ENCODE measurements around the gene RAD52. TPM values are rescaled to one million over a fixed set of nuclear protein-coding genes. Genes with fewer than 3 reads are reported as not detected.
A peak's percentile ranks its signal among the peaks of the same experiment; 100 is the strongest.

RAD52 gene
- polyA plus RNA-seq (2012; ENCODE audit: low read depth, missing spikeins), result 3.3 TPM

- TF ChIP-seq TAF1 (IDR thresholded peaks at IDR 0.05; ENCODE audit: low read depth, low read length), result peak; percentile 68; the same call in 1 of the 2 replicates
- TF ChIP-seq PAX5 (IDR thresholded peaks at IDR 0.05; ENCODE audit: insufficient read depth, low read length, severe bottlenecking), result no peak
- TF ChIP-seq SPI1 (IDR thresholded peaks at IDR 0.05; ENCODE audit: low read depth, low read length), result no peak
- 0 out of 2 replicates have a peak, but pooled peaks have one; percentile 49 for TF ChIP-seq POU2F2 (IDR thresholded peaks at IDR 0.05; ENCODE audit: low read depth, low read length)
- peak; percentile 71 for TF ChIP-seq POLR2A (IDR thresholded peaks at IDR 0.05; ENCODE audit: low read depth, low read length)
- TF ChIP-seq POLR2AphosphoS5 (IDR thresholded peaks at IDR 0.05; ENCODE audit: low read depth, low read length), result peak; percentile 87; the same call in 1 of the 2 replicates
- FAIRE-seq, result peak; percentile 91
- DNase-seq (ENCODE audit: insufficient read length, low spot score), result peak; percentile 73
Measured at GRCh38 chr12:949453-950191, at the start of gene RAD52. Gene RAD52, minus strand, starts transcription at chr12:949694. Its CDS starts 16,636 bp downstream, at chr12:933058.

GRCh38 chr12:998020-998874, 48.8 kb upstream of the RAD52 start:
- no peak for DNase-seq (ENCODE audit: insufficient read length, low spot score)

GRCh38 chr12:997505-997904, 48.0 kb upstream of the RAD52 start:
- TF ChIP-seq TAF1 (IDR thresholded peaks at IDR 0.05; ENCODE audit: low read depth, low read length), result no peak
- TF ChIP-seq SPI1 (IDR thresholded peaks at IDR 0.05; ENCODE audit: low read depth, low read length), result no peak
- no peak for TF ChIP-seq PAX5 (IDR thresholded peaks at IDR 0.05; ENCODE audit: insufficient read depth, low read length, severe bottlenecking)
- TF ChIP-seq POLR2AphosphoS5 (IDR thresholded peaks at IDR 0.05; ENCODE audit: low read depth, low read length), result no peak
- no peak for TF ChIP-seq POLR2A (IDR thresholded peaks at IDR 0.05; ENCODE audit: low read depth, low read length)
- TF ChIP-seq POU2F2 (IDR thresholded peaks at IDR 0.05; ENCODE audit: low read depth, low read length), result no peak
- DNase-seq (ENCODE audit: insufficient read length, low spot score) (no peak), FAIRE-seq (peak; percentile 65)

More at GRCh38 chr12:998020-998874, 48.8 kb upstream of the RAD52 start:
- peak; percentile 59 for FAIRE-seq
- TF ChIP-seq PAX5 (IDR thresholded peaks at IDR 0.05; ENCODE audit: insufficient read depth, low read length, severe bottlenecking) (peak; percentile 96), POU2F2 (IDR thresholded peaks at IDR 0.05; ENCODE audit: low read depth, low read length) (no peak), POLR2AphosphoS5 (IDR thresholded peaks at IDR 0.05; ENCODE audit: low read depth, low read length) (no peak), POLR2A (IDR thresholded peaks at IDR 0.05; ENCODE audit: low read depth, low read length) (no peak), SPI1 (IDR thresholded peaks at IDR 0.05; ENCODE audit: low read depth, low read length) (no peak), TAF1 (IDR thresholded peaks at IDR 0.05; ENCODE audit: low read depth, low read length) (no peak)

GRCh38 chr12:996881-997280, 47.4 kb upstream of the RAD52 start:
- FAIRE-seq (no peak), DNase-seq (ENCODE audit: insufficient read length, low spot score) (no peak)
- no peak for TF ChIP-seq POLR2AphosphoS5 (IDR thresholded peaks at IDR 0.05; ENCODE audit: low read depth, low read length)

GRCh38 chr12:992647-993046, 43.2 kb upstream of the RAD52 start:
- FAIRE-seq (no peak), DNase-seq (ENCODE audit: insufficient read length, low spot score) (no peak)
- TF ChIP-seq POU2F2 (IDR thresholded peaks at IDR 0.05; ENCODE audit: low read depth, low read length) (no peak), POLR2AphosphoS5 (IDR thresholded peaks at IDR 0.05; ENCODE audit: low read depth, low read length) (no peak), PAX5 (IDR thresholded peaks at IDR 0.05; ENCODE audit: insufficient read depth, low read length, severe bottlenecking) (no peak), TAF1 (IDR thresholded peaks at IDR 0.05; ENCODE audit: low read depth, low read length) (no peak), POLR2A (IDR thresholded peaks at IDR 0.05; ENCODE audit: low read depth, low read length) (no peak), SPI1 (IDR thresholded peaks at IDR 0.05; ENCODE audit: low read depth, low read length) (no peak)

- no peak for FAIRE-seq
- no peak for TF ChIP-seq TAF1 (IDR thresholded peaks at IDR 0.05; ENCODE audit: low read depth, low read length)
- TF ChIP-seq SPI1 (IDR thresholded peaks at IDR 0.05; ENCODE audit: low read depth, low read length), result no peak
- TF ChIP-seq POLR2A (IDR thresholded peaks at IDR 0.05; ENCODE audit: low read depth, low read length), result no peak
- TF ChIP-seq PAX5 (IDR thresholded peaks at IDR 0.05; ENCODE audit: insufficient read depth, low read length, severe bottlenecking), result no peak
- TF ChIP-seq POU2F2 (IDR thresholded peaks at IDR 0.05; ENCODE audit: low read depth, low read length), result no peak
- no peak for TF ChIP-seq POLR2AphosphoS5 (IDR thresholded peaks at IDR 0.05; ENCODE audit: low read depth, low read length)
Measured at GRCh38 chr12:991350-992333, 42.1 kb upstream of the RAD52 start.

GRCh38 chr12:990661-991349, 41.3 kb upstream of the RAD52 start, which contains the start of gene ERC1:
Gene ERC1, plus strand, starts transcription at chr12:991223. Its CDS starts 36,681 bp downstream, at chr12:1027904.
- peak; percentile 59 for FAIRE-seq
- TF ChIP-seq POLR2AphosphoS5 (IDR thresholded peaks at IDR 0.05; ENCODE audit: low read depth, low read length), result no peak
- TF ChIP-seq POU2F2 (IDR thresholded peaks at IDR 0.05; ENCODE audit: low read depth, low read length), result no peak
- TF ChIP-seq SPI1 (IDR thresholded peaks at IDR 0.05; ENCODE audit: low read depth, low read length), result no peak
- no peak for TF ChIP-seq PAX5 (IDR thresholded peaks at IDR 0.05; ENCODE audit: insufficient read depth, low read length, severe bottlenecking)
- no peak for TF ChIP-seq POLR2A (IDR thresholded peaks at IDR 0.05; ENCODE audit: low read depth, low read length)
- no peak for TF ChIP-seq TAF1 (IDR thresholded peaks at IDR 0.05; ENCODE audit: low read depth, low read length)
- peak; percentile 87 for DNase-seq (ENCODE audit: insufficient read length, low spot score)

More at GRCh38 chr12:991350-992333, 42.1 kb upstream of the RAD52 start:
- no peak for DNase-seq (ENCODE audit: insufficient read length, low spot score)

All from GM12891 (cell line).